HCT116 (cell line): Measurements from ENCODE around the gene TYW5. TPM values are rescaled to one million over a fixed set of nuclear protein-coding genes. Genes with fewer than 3 reads are reported as not detected.

Source experiments
- ATAC-seq: fragments of 200-7000 bp; cut with Tn5 transposase; 2 replicates; pipeline ENCODE4 v1.9.1; 2020; ENCODE audit warnings: mild to moderate bottlenecking, moderate library complexity
- BruUV-seq: library from RNA; stranded (reverse); fragments of 400-500 nt; replicated peaks from 2 replicates; lab custom pipeline; 2021; lab: Mats Ljungman, UMichigan
- CTCF ChIA-PET: fragments of 300-600 bp; sonication (Branson Sonifier 250); formaldehyde crosslinking; loops from one replicate; lab custom pipeline; 2021; ENCODE audit warnings: antibody characterized with exemption; lab: Charles Lee
- POLR2A ChIA-PET: fragments of 300-600, 350-600 bp; sonication (Branson Sonifier 250); formaldehyde crosslinking; loops from one replicate; lab custom pipeline; 2021; ENCODE audit warnings: antibody characterized with exemption; lab: Charles Lee
- RAD21 ChIA-PET, 2 experiments: fragments of 300-600 bp; sonication (Branson Sonifier 250); formaldehyde crosslinking; loops; one replicate each; lab custom pipeline; 2023; ENCODE audit warnings: low total read pairs in 2 of 2; ENCODE audit not compliant: uncharacterized antibody in 2 of 2, unreplicated experiment in 2 of 2, low non-redundant PET in 1 of 2; lab: Charles Lee
- DNase-seq: peaks from one replicate; pipeline ENCODE4 v3.0.0-alpha.2; 2010; ENCODE audit warnings: low read depth, low spot score
- H2AFZ ChIP-seq: fragments of 200-600 bp; shearing (Covaris generic), sonication (generic); 2 replicates; pipeline ENCODE4 v1.6.1; 2017; ENCODE audit warnings: low read depth, mixed run types, mixed read lengths, antibody characterized with exemption, low read length; ENCODE audit not compliant: poor library complexity, severe bottlenecking
- H3K27ac ChIP-seq: 2 replicates; pipeline ENCODE4 v1.5.1; 2012; ENCODE audit warnings: low read depth, low read length
- H3K27me3 ChIP-seq: fragments of 200-600 bp; sonication (generic); 2 replicates; pipeline ENCODE4 v1.6.1; 2016; ENCODE audit warnings: mixed run types, low read length, mixed read lengths; ENCODE audit not compliant: insufficient read depth
- H3K36me3 ChIP-seq, 2 experiments: fragments of 200-500 bp in 1 of 2; fragments of 200-600 bp in 1 of 2; sonication (Bioruptor generic) in 1 of 2; sonication (generic) in 1 of 2; 2 replicates each; pipeline versions ENCODE4 v1.5.1 to v1.6.1; 2014 to 2016; ENCODE audit warnings: low read length in 2 of 2, inconsistent platforms in 1 of 2, mixed read lengths in 1 of 2, mixed run types in 1 of 2; ENCODE audit not compliant: insufficient read depth in 2 of 2, control insufficient read depth in 1 of 2
- H3K4me1 ChIP-seq, 2 experiments: fragments of 200-600 bp in 1 of 2; sonication (generic) in 1 of 2; 2 replicates each; pipeline versions ENCODE4 v1.5.1 to v1.6.1; 2012 to 2017; ENCODE audit warnings: low read length in 2 of 2, inconsistent platforms in 1 of 2, mild to moderate bottlenecking in 1 of 2, mixed read lengths in 1 of 2, mixed run types in 1 of 2, moderate library complexity in 1 of 2; ENCODE audit not compliant: insufficient read depth in 2 of 2, control insufficient read depth in 1 of 2
- H3K4me2 ChIP-seq: fragments of 200-600 bp; sonication (generic); 2 replicates; pipeline ENCODE4 v1.6.1; 2017; ENCODE audit warnings: mixed run types, low read length, mixed read lengths
- H3K4me3 ChIP-seq, 2 experiments: fragments of 200-600 bp in 1 of 2; sonication (generic) in 1 of 2; replicated peaks in 1 of 2; 2 replicates each; pipeline ENCODE4 v1.5.1; 2011 to 2016; ENCODE audit warnings: low read length in 2 of 2, control low read depth in 1 of 2, low read depth in 1 of 2, mild to moderate bottlenecking in 1 of 2, mixed read lengths in 1 of 2, mixed run types in 1 of 2
- H3K79me2 ChIP-seq: fragments of 200-600 bp; sonication (generic); 2 replicates; pipeline ENCODE4 v1.6.1; 2017; ENCODE audit warnings: mild to moderate bottlenecking, mixed run types, low read length, moderate library complexity, mixed read lengths; ENCODE audit not compliant: insufficient read depth
- H3K9ac ChIP-seq: fragments of 200-600 bp; sonication (generic); 2 replicates; pipeline ENCODE4 v1.6.1; 2016; ENCODE audit warnings: low read length, mixed read lengths
- H3K9me2 ChIP-seq: fragments of 200-600 bp; sonication (generic), shearing (Covaris generic); 2 replicates; pipeline ENCODE4 v1.6.1; 2017; ENCODE audit warnings: mixed run types, mild to moderate bottlenecking, moderate library complexity; ENCODE audit not compliant: insufficient read depth
- H3K9me3 ChIP-seq, 2 experiments: fragments of 200-500 bp in 1 of 2; fragments of 200-600 bp in 1 of 2; sonication (Bioruptor generic) in 1 of 2; sonication (generic) in 1 of 2; 2 replicates each; pipeline ENCODE4 v1.6.1; 2014 to 2017; ENCODE audit warnings: low read length in 2 of 2, mixed read lengths in 2 of 2, inconsistent platforms in 1 of 2, low read depth in 1 of 2, mild to moderate bottlenecking in 1 of 2, mixed run types in 1 of 2, moderate library complexity in 1 of 2; ENCODE audit not compliant: control insufficient read depth in 1 of 2, insufficient read depth in 1 of 2
- H4K20me1 ChIP-seq: fragments of 200-600 bp; sonication (generic), shearing (Covaris generic); 2 replicates; pipeline ENCODE4 v1.6.1; 2017; ENCODE audit warnings: mixed run types, mild to moderate bottlenecking, moderate library complexity; ENCODE audit not compliant: insufficient read depth
- CBX3 ChIP-seq: IDR thresholded peaks from 2 replicates; pipeline ENCODE4 v1.6.1; 2012; ENCODE audit warnings: low read depth
- CEBPB ChIP-seq: IDR thresholded peaks from 2 replicates; pipeline ENCODE4 v1.6.1; 2012; ENCODE audit warnings: low read depth
- EGR1 ChIP-seq: IDR thresholded peaks from 2 replicates; pipeline ENCODE4 v1.6.1; 2012; ENCODE audit warnings: low read depth
- ELF1 ChIP-seq: IDR thresholded peaks from 2 replicates; pipeline ENCODE4 v1.6.1; 2012; ENCODE audit warnings: low read depth, borderline replicate concordance
- EZH2 ChIP-seq: fragments of 200-600 bp; sonication (generic); IDR thresholded peaks from 2 replicates; pipeline ENCODE4 v1.6.1; 2017; ENCODE audit warnings: antibody characterized with exemption, mixed run types
- EZH2phosphoT487 ChIP-seq: fragments of 200-600 bp; IDR thresholded peaks from 2 replicates; pipeline ENCODE4 v1.6.1; 2018; ENCODE audit warnings: antibody characterized with exemption, borderline replicate concordance
- JUND ChIP-seq: IDR thresholded peaks from 2 replicates; pipeline ENCODE4 v1.6.1; 2012
- POLR2AphosphoS5 ChIP-seq: IDR thresholded peaks from 2 replicates; pipeline ENCODE4 v1.6.1; 2011; ENCODE audit warnings: mild to moderate bottlenecking, low read depth, low read length, moderate library complexity
- RAD21 ChIP-seq: IDR thresholded peaks from 2 replicates; pipeline ENCODE4 v1.6.1; 2012; ENCODE audit warnings: low read depth, mild to moderate bottlenecking
- REST ChIP-seq: IDR thresholded peaks from 2 replicates; pipeline ENCODE4 v1.6.1; 2012; ENCODE audit warnings: low read depth
- SIN3A ChIP-seq: IDR thresholded peaks from 2 replicates; pipeline ENCODE4 v1.6.1; 2012; ENCODE audit warnings: low read depth
- SP1 ChIP-seq: IDR thresholded peaks from 2 replicates; pipeline ENCODE4 v1.6.1; 2012; ENCODE audit warnings: low read depth
- SRF ChIP-seq: IDR thresholded peaks from 2 replicates; pipeline ENCODE4 v1.6.1; 2012; ENCODE audit warnings: low read depth
- TCF7L2 ChIP-seq: IDR thresholded peaks from 2 replicates; pipeline ENCODE4 v1.7.0; 2011; ENCODE audit warnings: borderline replicate concordance, inconsistent platforms; ENCODE audit not compliant: insufficient read depth, insufficient read length; ENCODE audit errors: extremely low read depth
- YY1 ChIP-seq: IDR thresholded peaks from 2 replicates; pipeline ENCODE4 v1.6.1; 2011; ENCODE audit warnings: low read length, low read depth, moderate library complexity, mild to moderate bottlenecking; ENCODE audit not compliant: insufficient replicate concordance; ENCODE audit errors: extremely low read depth
- ZNF274 ChIP-seq: fragments of 200-500 bp; sonication (Bioruptor generic); IDR thresholded peaks from 2 replicates; pipeline ENCODE4 v1.6.1; 2014; ENCODE audit warnings: mild to moderate bottlenecking, low read depth, low read length, inconsistent platforms
- intact Hi-C: fragments of 100-400 bp; cut with micrococcal nuclease; formaldehyde crosslinking; loops from 2 replicates; pipeline ENCODE4 v1.10.0; 2022
- total RNA-seq: library from RNA; stranded (reverse); gene quantifications from one replicate; pipeline ENCODE4 v1.2.1, GENCODE V29; 2021; ENCODE audit not compliant: unreplicated experiment
- TF ChIP-seq, protein P1 (sequence below): IDR thresholded peaks from 2 replicates; pipeline ENCODE4 v1.6.1; 2012
- TF ChIP-seq, protein P2 (sequence below): IDR thresholded peaks from 2 replicates; pipeline ENCODE4 v1.6.1; 2012

Gene TYW5
- total RNA-seq, 1 experiment from 2014 or later, result 7.7 TPM

DNA sequence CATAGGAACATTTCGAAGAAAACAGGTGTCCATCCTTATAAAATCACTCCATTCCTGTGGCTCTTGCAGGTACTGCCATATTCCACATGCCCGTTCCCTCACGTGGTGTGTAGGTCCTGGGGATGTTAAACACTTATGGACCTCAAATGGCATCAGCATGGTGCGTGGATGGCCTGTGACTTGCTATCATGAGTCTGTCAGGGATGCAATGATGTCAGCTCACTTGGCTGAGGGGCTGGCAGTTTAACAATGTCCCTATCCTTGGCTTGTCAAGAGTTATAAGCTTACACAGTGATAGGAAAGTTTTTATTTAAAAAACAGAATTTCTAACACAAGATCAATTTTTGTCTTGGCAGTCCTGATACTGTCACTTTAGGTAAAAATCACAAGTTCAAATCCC lies 28.9 kb upstream of the TYW5 start:
- no peaks in the 10 kb centered on the region for H3K36me3 ChIP-seq

DNA sequence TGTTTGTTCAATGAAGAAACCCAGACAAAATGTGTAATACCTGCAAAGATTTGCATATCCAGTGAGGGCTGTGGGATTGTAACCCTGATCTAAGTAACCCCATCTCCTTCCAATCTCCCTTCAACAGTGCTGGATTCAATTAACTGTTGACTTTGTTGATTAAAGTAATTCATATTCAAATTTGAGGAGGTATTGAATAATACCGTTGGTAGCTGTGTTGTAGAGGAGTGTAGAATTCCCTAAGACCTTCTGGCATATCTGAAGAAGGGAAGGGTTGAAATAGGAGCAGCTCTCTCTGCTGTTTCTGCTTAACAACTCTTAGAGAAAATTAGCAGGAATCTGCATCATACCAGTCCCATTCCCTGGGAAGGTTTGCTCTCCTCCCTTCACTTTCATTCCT lies 28.2 kb upstream of the TYW5 start:
- intact Hi-C loops, result no loop called here
- H3K9me3 ChIP-seq, result no peaks in the 10 kb centered on the region
- no peak overlapping the region for H3K9ac ChIP-seq
- H3K27me3 ChIP-seq, result no peaks in the 10 kb centered on the region
- no peak overlapping the region for H3K4me2 ChIP-seq
- H3K4me1 ChIP-seq, result peaks cover under 1 to 19% of the 10 kb centered on the region in 2 experiments; a peak in 3 of 4 replicates
- H2AFZ ChIP-seq, result no peak overlapping the region
- ChIA-PET RAD21 (no interaction called here), CTCF (interaction anchor here (4.5 kb wide), 1 partner anchor 499 kb away, joined by 60 read pairs; no protein-coding TSS in a partner anchor), POLR2A (no interaction called here)
- no peaks in the 10 kb centered on the region for H3K79me2 ChIP-seq
- H4K20me1 ChIP-seq, result no peaks in the 10 kb centered on the region
- no peak overlapping the region for H3K4me3 ChIP-seq
- no peak overlapping the region for H3K27ac ChIP-seq
- no peaks in the 10 kb centered on the region for H3K36me3 ChIP-seq
- H3K9me2 ChIP-seq, result no peaks in the 10 kb centered on the region
- ATAC-seq, result no peak
- no peak for DNase-seq
- BruUV-seq, result no TSS peak
- no peak for TF ChIP-seq CEBPB
- TF ChIP-seq SIN3A, result no peak
- TF ChIP-seq ZNF274, result no peak
- TF ChIP-seq REST, result no peak
- no peak for TF ChIP-seq EZH2
- TF ChIP-seq POLR2AphosphoS5, result no peak
- TF ChIP-seq, protein P1, sequence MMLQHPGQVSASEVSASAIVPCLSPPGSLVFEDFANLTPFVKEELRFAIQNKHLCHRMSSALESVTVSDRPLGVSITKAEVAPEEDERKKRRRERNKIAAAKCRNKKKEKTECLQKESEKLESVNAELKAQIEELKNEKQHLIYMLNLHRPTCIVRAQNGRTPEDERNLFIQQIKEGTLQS, result no peak
- TF ChIP-seq EGR1, result no peak
- TF ChIP-seq TCF7L2, result no peak
- no peak for TF ChIP-seq RAD21
- TF ChIP-seq ELF1, result no peak
- no peak for TF ChIP-seq SP1

More for the DNA sequence above, 28.9 kb upstream of the TYW5 start:
- DNase-seq, result no peak
- H3K9me3 ChIP-seq, result no peaks in the 10 kb centered on the region
- TF ChIP-seq CBX3 (no peak), YY1 (no peak), ELF1 (no peak), SRF (no peak), EGR1 (no peak), EZH2 (no peak), SP1 (no peak), SIN3A (no peak), EZH2phosphoT487 (no peak), TCF7L2 (no peak), JUND (no peak)
- TF ChIP-seq, protein P2, sequence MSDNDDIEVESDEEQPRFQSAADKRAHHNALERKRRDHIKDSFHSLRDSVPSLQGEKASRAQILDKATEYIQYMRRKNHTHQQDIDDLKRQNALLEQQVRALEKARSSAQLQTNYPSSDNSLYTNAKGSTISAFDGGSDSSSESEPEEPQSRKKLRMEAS, result no peak
- TF ChIP-seq, protein P1, result no peak
- ChIA-PET CTCF (interaction anchor here (4.5 kb wide), 1 partner anchor 498 kb away, joined by 60 read pairs; no protein-coding TSS in a partner anchor), RAD21 (no interaction called here), POLR2A (interaction anchor here (1.8 kb wide), 1 partner anchor 8 kb away, joined by 7 read pairs; no protein-coding TSS in a partner anchor)
- H3K27me3 ChIP-seq, result no peaks in the 10 kb centered on the region
- H3K9ac ChIP-seq, result no peak overlapping the region
- intact Hi-C loops, result no loop called here
- H3K4me2 ChIP-seq, result no peak overlapping the region
- no peaks in the 10 kb centered on the region for H4K20me1 ChIP-seq
- no peak for ATAC-seq
- no peaks in the 10 kb centered on the region for H3K9me2 ChIP-seq
- H3K79me2 ChIP-seq, result no peaks in the 10 kb centered on the region
- H3K27ac ChIP-seq, result no peak overlapping the region
- H2AFZ ChIP-seq, result no peak overlapping the region
- H3K4me1 ChIP-seq, result peaks cover 0 to 14% of the 10 kb centered on the region in 2 experiments; a peak in 2 of 4 replicates
- BruUV-seq, result no TSS peak
- no peak overlapping the region for H3K4me3 ChIP-seq
